WTC11 (cell line): ENCODE data around the gene STKLD1. TPM values are rescaled to one million over a fixed set of nuclear protein-coding genes. Genes with fewer than 3 reads are reported as not detected.

Source experiments
- ATAC-seq: fragments of 200-7000 bp; cut with Tn5 transposase; 2 replicates; pipeline ENCODE4 v1.10.0; 2021; ENCODE audit warnings: mild to moderate bottlenecking, moderate library complexity
- CTCF ChIA-PET: fragments of 300-600 bp; sonication (Branson Sonifier 250); formaldehyde crosslinking; loops from one replicate; lab custom pipeline; 2021; ENCODE audit warnings: antibody characterized with exemption; lab: Charles Lee
- POLR2A ChIA-PET: fragments of 350-600 bp; sonication (Branson Sonifier 250); formaldehyde crosslinking; loops from one replicate; lab custom pipeline; 2021; ENCODE audit warnings: antibody characterized with exemption; lab: Charles Lee
- DNase-seq: peaks from one replicate; pipeline ENCODE4 v3.0.0; 2021; ENCODE audit warnings: low spot score
- H3K27ac Mint-ChIP-seq: 2 replicates; pipeline ENCODE4 v1.8.0; 2021; ENCODE audit warnings: mixed read lengths
- H3K27me3 Mint-ChIP-seq: 2 replicates; pipeline ENCODE4 v1.8.0; 2021; ENCODE audit warnings: low read depth, mild to moderate bottlenecking, moderate library complexity, mixed read lengths
- H3K36me3 Mint-ChIP-seq: 2 replicates; pipeline ENCODE4 v1.8.0; 2021; ENCODE audit warnings: mixed read lengths
- H3K4me1 Mint-ChIP-seq: 2 replicates; pipeline ENCODE4 v1.8.0; 2022; ENCODE audit warnings: mixed read lengths
- H3K4me3 Mint-ChIP-seq: 2 replicates; pipeline ENCODE4 v1.8.0; 2021; ENCODE audit warnings: mild to moderate bottlenecking, moderate library complexity, mixed read lengths
- H3K9me3 Mint-ChIP-seq: 2 replicates; pipeline ENCODE4 v1.8.0; 2021; ENCODE audit warnings: mixed read lengths
- E2F1 ChIP-seq: sonication (generic); formaldehyde crosslinking; IDR thresholded peaks from 2 replicates; pipeline ENCODE4 v1.8.0; 2022; ENCODE audit warnings: mild to moderate bottlenecking, missing genetic modification reagents
- E2F4 ChIP-seq: sonication (generic); formaldehyde crosslinking; IDR thresholded peaks from 2 replicates; pipeline ENCODE4 v1.8.1; 2022; ENCODE audit warnings: low read depth, mild to moderate bottlenecking, moderate library complexity, missing genetic modification reagents, borderline replicate concordance
- E2F5 ChIP-seq: sonication (generic); formaldehyde crosslinking; IDR thresholded peaks from 2 replicates; pipeline ENCODE4 v1.8.1; 2022; ENCODE audit warnings: mild to moderate bottlenecking, moderate library complexity, missing genetic modification reagents
- ELF4 ChIP-seq: sonication (generic); formaldehyde crosslinking; IDR thresholded peaks from 2 replicates; pipeline ENCODE4 v1.8.1; 2022; ENCODE audit warnings: low read depth, mild to moderate bottlenecking, moderate library complexity, missing genetic modification reagents
- ERG ChIP-seq: fragments of 250-450 bp; sonication (Bioruptor Pico); IDR thresholded peaks from 2 replicates; pipeline ENCODE4 v1.8.0; 2021; ENCODE audit warnings: mild to moderate bottlenecking
- IRF1 ChIP-seq: sonication (generic); formaldehyde crosslinking; IDR thresholded peaks from 2 replicates; pipeline ENCODE4 v1.8.0; 2023; ENCODE audit warnings: missing genetic modification reagents
- NFE2L1 ChIP-seq: sonication (generic); formaldehyde crosslinking; IDR thresholded peaks from 2 replicates; pipeline ENCODE4 v1.8.1; 2023; ENCODE audit warnings: missing genetic modification reagents
- PRDM15 ChIP-seq: sonication (generic); formaldehyde crosslinking; IDR thresholded peaks from 2 replicates; pipeline ENCODE4 v1.8.0; 2022; ENCODE audit warnings: missing genetic modification reagents
- PRRX2 ChIP-seq: fragments of 250-450 bp; sonication (Bioruptor Pico); IDR thresholded peaks from 2 replicates; pipeline ENCODE4 v1.8.0; 2021; ENCODE audit warnings: mild to moderate bottlenecking
- TEAD1 ChIP-seq: sonication (generic); formaldehyde crosslinking; IDR thresholded peaks from 2 replicates; pipeline ENCODE4 v1.8.0; 2022; ENCODE audit warnings: mild to moderate bottlenecking, missing genetic modification reagents
- TP53 ChIP-seq: sonication (generic); formaldehyde crosslinking; IDR thresholded peaks from 2 replicates; pipeline ENCODE4 v1.8.1; 2023; ENCODE audit warnings: mild to moderate bottlenecking, missing genetic modification reagents
- ZMAT4 ChIP-seq: fragments of 250-450 bp; sonication (Bioruptor Pico); IDR thresholded peaks from 2 replicates; pipeline ENCODE4 v1.9.0; 2021; ENCODE audit warnings: mild to moderate bottlenecking
- ZNF121 ChIP-seq: sonication (generic); formaldehyde crosslinking; IDR thresholded peaks from 2 replicates; pipeline ENCODE4 v1.8.0; 2023; ENCODE audit warnings: missing genetic modification reagents
- ZNF232 ChIP-seq: sonication (generic); formaldehyde crosslinking; IDR thresholded peaks from 2 replicates; pipeline ENCODE4 v1.8.0; 2022; ENCODE audit warnings: mild to moderate bottlenecking, missing genetic modification reagents
- ZNF263 ChIP-seq: sonication (generic); formaldehyde crosslinking; IDR thresholded peaks from 2 replicates; pipeline ENCODE4 v1.8.1; 2022; ENCODE audit warnings: low read depth, mild to moderate bottlenecking, moderate library complexity, missing genetic modification reagents
- ZNF416 ChIP-seq: fragments of 250-450 bp; sonication (Bioruptor Pico); IDR thresholded peaks from 2 replicates; pipeline ENCODE4 v1.9.0; 2021; ENCODE audit warnings: mild to moderate bottlenecking, inconsistent platforms
- ZNF425 ChIP-seq: fragments of 250-450 bp; sonication (Bioruptor Pico); conservative IDR thresholded peaks from 2 replicates; pipeline ENCODE4 v1.9.0; 2021; ENCODE audit warnings: mild to moderate bottlenecking
- total RNA-seq: library from RNA; stranded (reverse); gene quantifications from 3 replicates; pipeline ENCODE4 v1.2.3, GENCODE V29; 2021

Gene STKLD1
- total RNA-seq, 1 experiment from 2014 or later = 0.98 TPM

GRCh38 chr9:133371261-133371711, 4.9 kb upstream of the STKLD1 start:
- no peak for DNase-seq
- no peaks in the 10 kb centered on the region for H3K27me3 Mint-ChIP-seq
- TF ChIP-seq E2F1 (CRISPR knock-in tag) (no peak), ZNF425 (no peak), IRF1 (no peak), NFE2L1 (CRISPR knock-in tag) (no peak)
- H3K36me3 Mint-ChIP-seq = peaks cover 37% of the 10 kb centered on the region
- H3K4me3 Mint-ChIP-seq = no peak overlapping the region
- peaks cover 13% of the 10 kb centered on the region for H3K4me1 Mint-ChIP-seq
- H3K27ac Mint-ChIP-seq = peak overlapping the region; percentile 68
- ChIA-PET POLR2A (no interaction called here), CTCF (interaction anchor here (0.8 to 1.6 kb wide), 3 partner anchors 25 to 344 kb away, joined by 3 to 5 read pairs (median 3); no protein-coding TSS in a partner anchor)
- no peaks in the 10 kb centered on the region for H3K9me3 Mint-ChIP-seq
- ATAC-seq = no peak

- ChIA-PET CTCF (interaction anchor here (1.1 to 1.6 kb wide), 2 partner anchors 30 to 344 kb away, joined by 3 to 5 read pairs; no protein-coding TSS in a partner anchor), POLR2A (no interaction called here)
- Mint-ChIP-seq H3K27ac (peak overlapping the region; percentile 54; the same call in 1 of the 2 replicates), H3K9me3 (no peaks in the 10 kb centered on the region), H3K36me3 (peaks cover 36% of the 10 kb centered on the region), H3K27me3 (peaks cover 6% of the 10 kb centered on the region), H3K4me1 (peaks cover 13% of the 10 kb centered on the region), H3K4me3 (no peak overlapping the region)
- no peak for ATAC-seq
- peak; percentile 39; the same call in 1 of the 2 replicates for TF ChIP-seq ZNF232 (CRISPR knock-in tag)
- TF ChIP-seq ERG (CRISPR knock-in tag) = no peak
- DNase-seq = no peak
These were observed 4.0 kb upstream of the STKLD1 start for GRCh38 chr9:133372144-133372543.

GRCh38 chr9:133374612-133375115, 1.5 kb upstream of the STKLD1 start:
- no peak for ATAC-seq
- peaks cover 30% of the 10 kb centered on the region for H3K27me3 Mint-ChIP-seq
- POLR2A ChIA-PET = interaction anchor here (1.0 kb wide), 1 partner anchor 27 kb away, joined by 3 read pairs; the partner anchor contains the start of genes MED22 and RPL7A
- peaks cover 4% of the 10 kb centered on the region for H3K9me3 Mint-ChIP-seq
- H3K36me3 Mint-ChIP-seq = peaks cover 29% of the 10 kb centered on the region
- peaks cover 17% of the 10 kb centered on the region for H3K4me1 Mint-ChIP-seq
- TF ChIP-seq PRRX2 (CRISPR knock-in tag) (no peak), PRDM15 (CRISPR knock-in tag) (no peak), ELF4 (no peak), ZNF263 (CRISPR knock-in tag) (no peak), ZNF416 (CRISPR knock-in tag) (no peak), NFE2L1 (CRISPR knock-in tag) (no peak), ZNF121 (CRISPR knock-in tag) (no peak), E2F4 (CRISPR knock-in tag) (no peak), TP53 (CRISPR knock-in tag) (no peak), E2F5 (CRISPR knock-in tag) (no peak), ZMAT4 (CRISPR knock-in tag) (no peak), TEAD1 (CRISPR knock-in tag) (no peak)
- TF ChIP-seq, all 79 proteins: peak for 0
- CTCF ChIA-PET = interaction anchor here (0.6 to 1.3 kb wide), 4 partner anchors 27 to 231 kb away, joined by 3 to 5 read pairs (median 4); partner anchors contain the start of genes MED22 and RPL7A
- peak overlapping the region; percentile 96 for H3K27ac Mint-ChIP-seq
- DNase-seq = no peak
- H3K4me3 Mint-ChIP-seq = peak overlapping the region; percentile 98
